Mucosa of stomach (tissue), 1 donor: Measurements from ENCODE around the gene PSG1.
"Not testable (repeated sequence)": the region's sequence is repeated elsewhere in the genome, so short reads cannot be mapped to it uniquely, and the experiment has no call there.

Experiments used
- H3K27me3 ChIP-seq: one replicate; pipeline ENCODE4 v1.7.0; 2013; ENCODE audit warnings: mild to moderate bottlenecking, low read length; ENCODE audit not compliant: control insufficient read depth, insufficient read depth
- H3K36me3 ChIP-seq: one replicate; pipeline ENCODE4 v1.7.0; 2013; ENCODE audit warnings: low read length; ENCODE audit not compliant: control insufficient read depth, insufficient read depth
- H3K4me1 ChIP-seq: one replicate; pipeline ENCODE4 v1.7.0; 2013; ENCODE audit warnings: mild to moderate bottlenecking, low read length; ENCODE audit not compliant: control insufficient read depth, insufficient read depth
- H3K4me3 ChIP-seq: one replicate; pipeline ENCODE4 v1.7.0; 2013; ENCODE audit warnings: low read length
- H3K9ac ChIP-seq: one replicate; pipeline ENCODE4 v1.7.0; 2013; ENCODE audit warnings: mild to moderate bottlenecking, low read length, moderate library complexity
- H3K9me3 ChIP-seq: one replicate; pipeline ENCODE4 v1.7.0; 2013; ENCODE audit warnings: mild to moderate bottlenecking, low read length, moderate library complexity; ENCODE audit not compliant: control insufficient read depth
- donor health status: Pancreatic carcinoma.

The PSG1 gene

GRCh38 chr19:42875881-42876280 lies 3.6 kb downstream of the PSG1 start:
- not testable (repeated sequence) for H3K9ac ChIP-seq, H3K9me3 ChIP-seq, H3K4me3 ChIP-seq, H3K36me3 ChIP-seq, H3K4me1 ChIP-seq, H3K27me3 ChIP-seq

GRCh38 chr19:42874901-42875813 lies 4.4 kb downstream of the PSG1 start:
- not testable (repeated sequence) for H3K4me1 ChIP-seq, H3K4me3 ChIP-seq, H3K27me3 ChIP-seq, H3K9me3 ChIP-seq, H3K36me3 ChIP-seq, H3K9ac ChIP-seq

DNA sequence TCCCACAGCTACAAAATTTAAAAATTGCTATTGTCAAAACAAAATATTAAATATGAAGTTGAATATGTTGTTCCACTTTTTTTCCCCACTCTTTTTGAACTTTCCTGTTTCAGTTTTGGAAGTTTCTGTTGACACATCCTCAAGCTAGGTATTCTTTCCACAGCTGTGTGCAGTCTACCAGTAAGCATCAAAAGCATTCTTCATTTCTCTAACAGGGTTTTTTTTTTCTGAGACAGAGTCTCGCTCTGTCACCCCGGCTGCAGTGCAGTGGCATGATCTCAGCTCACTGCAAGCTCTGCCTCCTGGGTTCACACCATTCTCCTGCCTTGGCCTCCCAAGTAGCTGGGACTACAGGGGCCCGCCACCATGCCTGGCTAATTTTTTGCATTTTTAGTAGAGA lies 5.4 kb downstream of the PSG1 start:
- not testable (repeated sequence) for H3K9me3 ChIP-seq, H3K4me3 ChIP-seq, H3K9ac ChIP-seq, H3K27me3 ChIP-seq, H3K36me3 ChIP-seq, H3K4me1 ChIP-seq

GRCh38 chr19:42872608-42873007 lies 6.9 kb downstream of the PSG1 start:
- H3K4me1 ChIP-seq, result no peaks in the 10 kb centered on the region
- H3K9me3 ChIP-seq, result no peaks in the 10 kb centered on the region

GRCh38 chr19:42857544-42857867 lies 22.0 kb downstream of the PSG1 start:
- Histone ChIP-seq H3K27me3 (no peaks in the 10 kb centered on the region), H3K4me3 (no peak overlapping the region), H3K4me1 (no peaks in the 10 kb centered on the region), H3K9me3 (no peaks in the 10 kb centered on the region), H3K36me3 (no peaks in the 10 kb centered on the region), H3K9ac (no peak overlapping the region)

More at GRCh38 chr19:42872608-42873007, 6.9 kb downstream of the PSG1 start:
- Histone ChIP-seq H3K27me3 (no peaks in the 10 kb centered on the region), H3K4me3 (no peak overlapping the region), H3K9ac (no peak overlapping the region), H3K36me3 (no peaks in the 10 kb centered on the region)

DNA sequence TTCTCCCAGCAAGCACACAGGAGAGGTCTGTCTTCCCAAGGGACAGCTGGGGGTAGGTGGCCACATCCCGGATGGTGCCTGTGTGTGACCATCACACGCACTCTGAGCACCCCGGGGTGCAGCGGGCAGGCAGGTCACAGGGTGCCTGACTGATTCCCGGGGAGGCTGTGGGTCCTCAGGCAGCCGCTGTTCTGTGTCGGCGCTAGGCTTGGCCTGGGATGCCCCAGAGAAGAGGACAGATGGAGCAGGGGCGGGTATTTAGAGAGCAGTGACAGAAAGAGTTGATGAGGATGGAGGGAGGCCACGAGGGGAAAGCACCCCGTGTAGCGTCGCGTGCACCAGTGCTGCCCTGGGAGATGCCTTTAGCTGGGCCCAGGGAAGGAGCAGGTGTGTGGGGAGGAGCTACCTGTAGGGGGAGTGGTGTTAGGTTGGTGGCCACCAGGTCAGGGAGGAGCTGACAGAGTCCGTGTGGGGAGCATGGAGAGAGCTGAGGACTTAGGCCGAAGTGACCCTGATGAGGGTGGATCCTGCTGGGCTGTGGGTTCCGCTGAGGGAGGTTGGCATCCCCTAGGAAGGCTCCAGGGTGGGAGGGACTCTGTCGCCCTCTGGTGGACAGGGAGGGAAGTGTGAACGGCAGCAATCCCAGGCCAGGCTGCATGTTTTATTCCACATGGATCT lies 22.5 kb downstream of the PSG1 start:
- H3K36me3 ChIP-seq, H3K27me3 ChIP-seq, H3K9me3 ChIP-seq, H3K4me3 ChIP-seq, H3K9ac ChIP-seq, H3K4me1 ChIP-seq: not testable (repeated sequence)

DNA sequence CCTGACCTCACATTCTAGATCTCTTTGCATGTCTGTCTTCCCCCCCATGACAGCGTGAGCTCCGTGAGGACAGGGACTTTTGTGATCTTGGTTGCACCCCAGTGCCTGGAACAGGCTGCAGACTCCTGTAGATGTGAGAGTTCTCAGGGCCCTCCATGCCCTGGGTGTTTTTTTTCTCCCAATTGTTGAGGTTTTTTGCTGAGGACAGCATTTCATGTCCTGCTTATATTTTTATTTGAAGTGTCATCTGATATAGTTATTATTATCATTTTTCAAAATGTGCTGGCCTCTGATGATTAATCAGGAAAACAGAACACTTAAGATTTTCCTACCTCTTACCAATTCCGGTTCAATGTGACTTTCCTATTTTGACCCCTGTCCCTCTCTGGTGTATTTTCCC lies 24.8 kb downstream of the PSG1 start:
- H3K9ac ChIP-seq, H3K4me3 ChIP-seq, H3K9me3 ChIP-seq, H3K27me3 ChIP-seq, H3K4me1 ChIP-seq, H3K36me3 ChIP-seq: not testable (repeated sequence)

GRCh38 chr19:42853231-42853630 lies 26.3 kb downstream of the PSG1 start:
- not testable (repeated sequence) for H3K9ac ChIP-seq, H3K27me3 ChIP-seq, H3K4me1 ChIP-seq, H3K4me3 ChIP-seq, H3K9me3 ChIP-seq, H3K36me3 ChIP-seq

GRCh38 chr19:42852821-42853220 lies 26.7 kb downstream of the PSG1 start:
- H3K36me3 ChIP-seq, H3K9ac ChIP-seq, H3K27me3 ChIP-seq, H3K9me3 ChIP-seq, H3K4me1 ChIP-seq, H3K4me3 ChIP-seq: not testable (repeated sequence)

DNA sequence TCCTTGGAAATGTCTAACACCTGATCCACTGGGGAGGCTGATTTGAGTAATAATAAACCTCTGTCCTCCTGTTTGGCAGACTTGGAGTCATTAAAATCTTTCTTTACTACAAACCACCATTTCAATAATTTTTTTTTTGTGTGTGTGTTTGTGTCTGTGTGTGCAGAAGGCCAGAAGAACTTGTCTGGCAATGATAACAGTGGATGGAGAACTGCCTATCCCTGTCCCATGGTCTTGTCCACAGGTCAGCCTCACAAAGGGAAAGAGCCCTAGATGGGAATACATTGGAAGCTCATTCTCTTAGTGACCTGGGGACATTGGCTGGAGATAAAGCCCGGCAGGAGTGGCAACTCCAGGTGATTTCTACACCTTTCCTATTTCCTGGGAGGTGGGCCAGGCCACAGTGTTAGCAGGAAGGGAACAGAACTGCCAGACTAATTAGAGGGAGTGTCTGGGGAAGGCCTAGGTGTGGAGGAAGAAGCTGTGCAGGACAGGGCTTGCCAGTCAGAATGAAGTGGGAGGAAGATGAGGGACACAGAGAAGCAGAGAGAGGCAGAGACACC lies 27.7 kb downstream of the PSG1 start:
- not testable (repeated sequence) for H3K9me3 ChIP-seq, H3K4me3 ChIP-seq, H3K4me1 ChIP-seq, H3K9ac ChIP-seq, H3K27me3 ChIP-seq, H3K36me3 ChIP-seq

- no peak overlapping the region for H3K4me3 ChIP-seq
- no peaks in the 10 kb centered on the region for H3K27me3 ChIP-seq
- no peaks in the 10 kb centered on the region for H3K36me3 ChIP-seq
- H3K9ac ChIP-seq, result no peak overlapping the region
- H3K4me1 ChIP-seq, result no peaks in the 10 kb centered on the region
- H3K9me3 ChIP-seq, result no peaks in the 10 kb centered on the region
Measured at GRCh38 chr19:42850981-42851717, 28.4 kb downstream of the PSG1 start.

DNA sequence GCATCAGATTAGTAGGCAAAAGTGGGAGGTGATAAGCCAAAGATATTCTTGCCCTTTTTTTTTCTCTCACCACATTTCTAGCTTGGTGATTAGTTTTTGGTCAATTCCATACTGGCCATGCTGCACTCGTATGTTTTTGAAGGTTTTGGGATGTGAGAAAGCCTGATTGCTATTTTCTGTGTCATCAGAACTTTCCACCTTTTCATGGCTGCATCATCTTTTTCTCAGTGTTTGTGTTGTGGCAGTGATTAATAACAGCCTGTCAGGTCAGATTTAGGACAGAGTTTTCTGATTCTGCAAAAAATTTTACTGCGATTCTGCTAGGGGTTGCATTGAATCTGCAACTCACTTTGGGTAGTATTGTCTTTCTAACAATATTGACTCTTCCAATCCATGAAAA lies 32.9 kb downstream of the PSG1 start:
- Histone ChIP-seq H3K27me3 (no peaks in the 10 kb centered on the region), H3K36me3 (no peaks in the 10 kb centered on the region), H3K4me3 (no peak overlapping the region), H3K9me3 (no peaks in the 10 kb centered on the region), H3K9ac (no peak overlapping the region), H3K4me1 (no peaks in the 10 kb centered on the region)
